Measurements from ENCODE around the gene SLC26A2. TPM values are rescaled to one million over a fixed set of nuclear protein-coding genes. Genes with fewer than 3 reads are reported as not detected.

The SLC26A2 gene
- total RNA-seq, 1 experiment from 2014 or later: 111 TPM

DNA sequence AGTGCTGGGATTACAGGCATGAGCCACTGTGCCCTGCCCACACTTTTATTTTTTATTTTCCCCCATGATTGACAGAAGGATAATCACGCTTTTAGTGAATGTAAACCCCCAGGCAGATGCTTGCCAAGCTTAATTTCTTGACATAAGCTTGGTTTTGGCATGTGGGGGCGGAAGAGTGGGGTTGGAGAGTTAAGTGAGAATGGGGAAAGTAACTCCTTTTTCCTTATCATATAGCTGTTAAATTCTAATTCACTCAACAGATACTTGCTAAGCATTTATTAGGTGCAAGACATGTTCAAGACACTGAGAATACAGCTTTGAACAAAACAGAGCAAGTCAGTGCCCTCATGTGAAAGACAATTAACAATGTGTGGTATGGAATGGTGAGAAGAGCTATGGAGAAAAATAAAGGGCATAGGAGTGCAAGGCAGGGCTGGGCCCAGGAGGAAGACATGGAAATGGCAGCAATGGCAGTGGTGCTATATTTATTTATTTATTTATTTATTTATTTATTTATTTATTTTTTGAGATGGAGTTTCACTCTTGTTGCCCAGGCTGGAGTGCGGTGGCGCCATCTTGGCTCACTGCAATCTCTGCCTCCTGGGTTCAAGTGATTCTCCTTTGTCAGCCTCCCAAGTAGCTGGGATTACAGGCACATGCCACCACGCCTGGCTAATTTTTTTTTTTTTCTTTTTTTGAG lies 2.2 kb downstream of the SLC26A2 start:
- no TSS peak for BruUV-seq (replicated peaks)
- ChIA-PET POLR2A (interaction anchor here (0.6 kb wide), 1 partner anchor 66 kb away, joined by 10 read pairs; no protein-coding TSS in a partner anchor), CTCF (interaction anchor here (0.7 to 1.8 kb wide), 10 partner anchors 11 to 129 kb away, joined by 3 to 14 read pairs (median 5); no protein-coding TSS in a partner anchor)
- ATAC-seq (no peak), DNase-seq (ENCODE audit: low read depth, low spot score) (no peak)
- Histone ChIP-seq H3K4me3 (ENCODE audit: low read depth in 2 of 2, low read length in 2 of 2) (peak overlapping the region in 1 of 2 experiments; percentile 71; a peak in 2 of 4 replicates), H3K27me3 (ENCODE audit: control insufficient read depth, insufficient read depth, low read length) (no peaks in the 10 kb centered on the region), H3K27ac (ENCODE audit: low read length) (peak overlapping the region; percentile 93), H3K36me3 (ENCODE audit: control insufficient read depth, insufficient read depth, low read length) (no peaks in the 10 kb centered on the region), H3K9me3 (ENCODE audit: control insufficient read depth, insufficient read depth, low read depth, low read length) (no peaks in the 10 kb centered on the region), H3K4me1 (ENCODE audit: control insufficient read depth, insufficient read depth, low read length) (peaks cover 38% of the 10 kb centered on the region)
- TF ChIP-seq SIN3A (IDR thresholded peaks at IDR 0.05; ENCODE audit: borderline replicate concordance, insufficient read depth, low read depth, low read length) (no peak), REST (IDR thresholded peaks at IDR 0.05; ENCODE audit: insufficient read depth in 1 of 2, low read depth in 2 of 2, low read length in 1 of 2) (no peak), CTCF (IDR thresholded peaks at IDR 0.05) (no peak)
- in situ Hi-C loops (cut with HindIII; ENCODE audit: low pct_unique_long_range_greater_than_20kb, low sequenced_read_pairs) (no loop called here), intact Hi-C loops (cut with micrococcal nuclease; ENCODE audit: unreplicated experiment) (loop anchor here (1.0 kb wide), 2 partner anchors 109 to 125 kb away; no protein-coding TSS in a partner anchor)

DNA sequence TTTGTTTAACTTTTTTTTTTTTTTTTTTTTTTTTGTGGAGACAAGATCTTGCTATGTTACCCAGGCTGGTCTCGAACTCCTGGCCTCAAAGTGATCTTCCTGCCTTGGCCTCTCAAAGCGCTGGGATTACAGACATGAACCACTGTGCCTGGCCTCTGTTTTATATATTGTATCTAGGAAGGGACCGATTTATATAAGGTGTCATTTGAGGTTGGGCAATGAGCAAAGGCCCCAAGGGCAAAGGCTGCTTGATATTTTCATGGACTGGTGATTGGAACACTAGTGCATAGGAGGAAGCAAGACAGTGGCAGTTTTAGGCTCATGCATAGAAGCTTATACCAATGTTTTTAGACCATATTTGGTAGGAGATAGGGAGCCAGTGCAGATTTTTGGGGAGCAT lies 3.2 kb downstream of the SLC26A2 start:
- ChIA-PET POLR2A (interaction anchor here (0.6 kb wide), 1 partner anchor 61 kb away, joined by 4 read pairs; no protein-coding TSS in a partner anchor), CTCF (no interaction called here)
- ATAC-seq (no peak), DNase-seq (ENCODE audit: low read depth, low spot score) (no peak)
- TF ChIP-seq CTCF (IDR thresholded peaks at IDR 0.05) (no peak), POLR2AphosphoS5 (IDR thresholded peaks at IDR 0.05; ENCODE audit: low read depth, low read length) (no peak), TCF7L2 (IDR thresholded peaks at IDR 0.05; ENCODE audit: low read depth, low read length) (no peak)
- no peaks in the 10 kb centered on the region for H3K36me3 ChIP-seq (ENCODE audit: control insufficient read depth, insufficient read depth, low read length)
- peaks cover 30% of the 10 kb centered on the region for H3K4me1 ChIP-seq (ENCODE audit: control insufficient read depth, insufficient read depth, low read length)
- no peak overlapping the region for H3K4me3 ChIP-seq (ENCODE audit: low read depth in 2 of 2, low read length in 2 of 2)
- intact Hi-C loops (cut with micrococcal nuclease; ENCODE audit: unreplicated experiment) (no loop called here), in situ Hi-C loops (cut with HindIII; ENCODE audit: low pct_unique_long_range_greater_than_20kb, low sequenced_read_pairs) (no loop called here)
- H3K27me3 ChIP-seq (ENCODE audit: control insufficient read depth, insufficient read depth, low read length): no peaks in the 10 kb centered on the region
- no TSS peak for BruUV-seq (replicated peaks)
- H3K9me3 ChIP-seq (ENCODE audit: control insufficient read depth, insufficient read depth, low read depth, low read length): no peaks in the 10 kb centered on the region
- no peak overlapping the region for H3K27ac ChIP-seq (ENCODE audit: low read length)

Measured in Panc1 (cell line).